Forelimb muscle (tissue), 1 donor: ENCODE results near the gene GARIN5A. TPM values are rescaled to one million over a fixed set of nuclear protein-coding genes. Genes with fewer than 3 reads are reported as not detected.

Experiments
- DNase-seq: peaks from one replicate; pipeline ENCODE4 v3.0.0-alpha.2; 2013; ENCODE audit warnings: low read depth
- polyA plus RNA-seq: library from polyadenylated mRNA; unstranded; fragments of 120-200 nt; gene quantifications from one replicate; pipeline ENCODE4 v1.2.1, GENCODE V29; 2013; ENCODE audit not compliant: insufficient read length

The GARIN5A gene
- polyA plus RNA-seq, 1 donor, result 5.7 TPM

DNA sequence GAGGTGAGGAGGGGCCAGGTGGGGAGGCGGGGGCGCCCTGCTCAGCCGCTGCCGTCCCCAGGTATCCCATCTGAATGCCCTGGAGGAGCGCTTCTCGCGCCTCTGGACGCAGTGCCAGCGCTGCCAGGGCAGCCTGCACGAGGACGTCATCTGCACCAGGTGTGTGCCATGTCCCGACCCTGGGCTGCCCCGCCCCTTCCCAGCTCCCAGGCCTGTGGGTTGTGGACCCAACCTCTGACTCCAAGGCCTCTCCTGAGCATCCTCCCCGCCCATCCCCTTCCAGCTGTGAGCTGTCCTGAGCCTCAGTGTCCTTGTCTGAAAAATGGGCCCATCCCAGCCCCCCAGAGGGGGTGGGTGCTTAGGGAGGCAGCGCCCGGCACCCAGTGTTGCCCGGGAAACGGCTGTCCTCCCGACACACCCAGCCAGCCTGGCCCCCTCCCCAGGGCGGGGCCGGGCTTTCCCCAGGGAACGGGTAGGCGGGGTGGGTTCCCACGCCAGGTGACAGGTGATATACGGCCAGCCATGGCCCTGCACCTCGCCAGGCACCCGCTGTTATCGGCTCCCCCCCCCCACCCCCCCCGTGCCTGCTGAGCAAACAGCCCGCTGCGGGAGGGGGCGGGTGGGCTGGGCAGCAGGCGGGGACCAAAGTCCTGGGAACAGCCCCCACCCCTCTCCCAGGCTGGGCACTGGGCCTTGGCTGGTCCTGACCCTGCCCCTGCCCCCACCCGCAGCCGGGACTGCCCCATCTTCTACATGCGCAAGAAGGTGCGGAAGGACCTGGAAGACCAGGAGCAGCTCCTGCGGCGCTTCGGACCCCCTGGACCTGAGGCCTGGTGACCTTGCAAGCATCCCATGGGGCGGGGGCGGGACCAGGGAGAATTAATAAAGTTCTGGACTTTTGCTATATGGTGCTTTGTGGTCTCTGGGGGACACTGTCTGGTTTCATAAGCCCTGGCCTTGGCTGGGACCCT, 59.3 kb downstream of the GARIN5A start:
- DNase-seq, result no peak

Other genes with a start within 250 kb of the GARIN5A start
- 1.3 TPM for gene KCNC3, start 147.5 kb downstream of the GARIN5A start, polyA plus RNA-seq
- gene NAPSA, start 111.2 kb downstream of the GARIN5A start, polyA plus RNA-seq, result 1.2 TPM
- 20.9 TPM for gene NR1H2, start 100.4 kb downstream of the GARIN5A start, polyA plus RNA-seq
- 15.2 TPM for gene POLD1, start 92.5 kb downstream of the GARIN5A start, polyA plus RNA-seq
- gene SPIB, start 57.9 kb downstream of the GARIN5A start, polyA plus RNA-seq, result 0.71 TPM
- gene MYBPC2, start 44.0 kb downstream of the GARIN5A start, polyA plus RNA-seq, result 67.9 TPM
- gene EMC10, start 341 bp downstream of the GARIN5A start, polyA plus RNA-seq, result 117 TPM
- gene JOSD2, start 34.3 kb upstream of the GARIN5A start, polyA plus RNA-seq, result 24.6 TPM
- 1.4 TPM for gene ASPDH, start 37.1 kb upstream of the GARIN5A start, polyA plus RNA-seq
- 8.5 TPM for gene LRRC4B, start 91.6 kb upstream of the GARIN5A start, polyA plus RNA-seq
- 0.42 TPM for gene SYT3, start 163.0 kb upstream of the GARIN5A start, polyA plus RNA-seq
- gene C19orf81, start 172.6 kb upstream of the GARIN5A start, polyA plus RNA-seq, result 3.8 TPM
- 44.4 TPM for gene SHANK1, start 243.0 kb upstream of the GARIN5A start, polyA plus RNA-seq
- 24.4 TPM for gene CLEC11A, start 246.5 kb upstream of the GARIN5A start, polyA plus RNA-seq